HG02642 (cell line): ENCODE data around the gene IGF1.
A peak's percentile ranks its signal among the peaks of the same experiment; 100 is the strongest.

Experiments
- ATAC-seq: cut with Tn5 transposase; IDR thresholded peaks from one replicate; pipeline ENCODE4 v1.9.1; 2021; ENCODE audit warnings: mild to moderate bottlenecking; ENCODE audit not compliant: unreplicated experiment, poor library complexity

IGF1 gene

DNA sequence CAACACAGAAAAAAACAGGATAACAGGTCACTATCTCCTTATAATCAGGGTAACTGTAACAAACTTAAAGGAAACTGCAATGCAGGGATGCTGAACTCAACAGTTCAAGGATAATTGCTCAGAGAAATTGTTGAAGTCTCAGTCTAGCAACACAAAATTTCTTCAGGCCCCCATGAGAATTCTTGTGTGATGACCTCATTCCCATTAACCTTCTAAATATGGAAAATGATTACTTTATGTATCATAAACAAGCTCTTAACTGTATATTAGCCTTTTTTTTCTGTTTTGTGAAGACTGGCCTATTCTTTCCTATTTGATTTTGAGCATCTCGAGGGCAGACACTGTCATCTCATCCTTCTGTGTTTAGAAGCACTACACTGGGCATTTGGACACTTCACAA lies 47.1 kb downstream of the IGF1 start:
- ATAC-seq: no peak

DNA sequence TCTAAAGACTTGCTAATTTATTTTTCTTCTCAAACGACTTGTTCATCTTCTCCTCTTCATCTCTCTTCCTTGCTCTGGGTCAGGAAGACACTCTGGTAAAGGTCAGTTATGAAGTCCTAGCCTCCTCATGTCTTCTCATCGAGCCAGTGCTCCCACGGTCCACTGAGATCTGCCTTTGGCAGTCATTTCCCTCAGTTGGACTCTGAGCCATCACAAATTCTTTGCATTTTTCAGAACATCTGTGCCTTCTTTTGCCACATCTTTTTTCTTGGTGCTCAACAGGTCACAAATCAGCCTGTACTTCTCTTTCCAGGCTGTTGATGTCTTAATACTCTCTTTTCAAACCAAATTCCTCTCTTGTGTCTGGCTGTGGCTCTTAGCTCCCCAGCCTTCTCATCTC lies 49.7 kb downstream of the IGF1 start:
- ATAC-seq: no peak

DNA sequence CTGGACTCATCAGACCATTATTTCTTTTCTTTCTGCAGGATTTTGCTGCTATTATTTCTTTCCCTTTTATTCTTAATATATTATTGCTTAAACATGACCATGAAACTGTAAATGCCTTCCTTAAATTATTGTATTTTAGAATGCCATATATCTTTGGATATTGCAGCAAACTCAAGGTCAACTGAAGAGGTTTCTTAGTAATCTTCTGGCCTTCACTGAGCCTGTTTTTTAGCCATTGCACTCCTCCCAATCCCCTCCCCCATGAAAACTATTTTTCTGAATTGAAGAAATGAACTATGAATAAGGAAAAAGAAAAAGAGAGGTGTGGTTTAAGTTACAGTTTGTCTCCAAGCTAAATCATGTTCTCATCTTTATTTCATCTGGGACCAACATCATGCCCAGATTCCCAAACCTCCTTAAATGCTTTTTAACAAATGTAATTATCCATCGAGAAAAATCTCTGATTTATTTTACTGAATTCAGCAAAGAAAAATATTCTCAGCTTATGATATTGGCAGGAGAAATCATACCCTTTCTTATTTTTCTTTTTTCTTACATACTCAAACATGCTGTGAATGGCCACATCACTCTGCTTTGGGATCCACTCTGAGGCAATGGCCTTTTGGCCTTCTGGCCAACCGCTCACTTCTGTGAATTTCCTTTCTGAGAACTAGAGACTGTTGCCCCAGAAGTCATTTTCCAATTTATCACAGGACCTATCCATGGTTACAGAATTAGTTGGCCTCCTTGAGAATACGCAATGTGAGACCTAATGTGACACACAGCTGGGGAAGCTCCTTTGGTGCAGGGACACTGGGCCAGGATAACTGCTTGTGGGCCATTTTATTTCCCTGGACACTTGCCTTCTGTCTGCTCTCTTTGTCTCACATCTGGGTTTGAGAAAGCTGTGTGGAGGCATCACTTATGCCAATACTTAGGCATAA lies 50.9 kb downstream of the IGF1 start:
- ATAC-seq: no peak

DNA sequence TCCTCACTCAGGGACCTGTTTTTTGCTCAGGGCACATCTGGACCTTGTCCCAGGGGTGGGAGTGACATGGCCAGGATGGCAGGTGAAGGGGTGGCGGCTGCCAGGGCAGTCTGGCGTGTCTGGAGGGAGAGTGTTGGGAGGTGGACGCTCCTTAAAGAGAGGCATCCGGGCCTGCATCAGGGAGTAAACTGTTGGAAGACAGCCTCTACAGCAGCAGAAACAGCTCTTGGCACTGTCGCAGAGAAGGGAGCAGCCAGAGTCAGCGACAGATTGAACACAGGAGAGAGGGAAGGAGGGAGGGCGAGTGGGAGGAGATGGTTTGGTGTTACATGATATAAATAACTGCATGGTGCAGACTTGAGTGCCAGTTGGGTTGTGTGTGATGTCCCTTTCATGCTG lies 52.8 kb downstream of the IGF1 start:
- no peak for ATAC-seq

DNA sequence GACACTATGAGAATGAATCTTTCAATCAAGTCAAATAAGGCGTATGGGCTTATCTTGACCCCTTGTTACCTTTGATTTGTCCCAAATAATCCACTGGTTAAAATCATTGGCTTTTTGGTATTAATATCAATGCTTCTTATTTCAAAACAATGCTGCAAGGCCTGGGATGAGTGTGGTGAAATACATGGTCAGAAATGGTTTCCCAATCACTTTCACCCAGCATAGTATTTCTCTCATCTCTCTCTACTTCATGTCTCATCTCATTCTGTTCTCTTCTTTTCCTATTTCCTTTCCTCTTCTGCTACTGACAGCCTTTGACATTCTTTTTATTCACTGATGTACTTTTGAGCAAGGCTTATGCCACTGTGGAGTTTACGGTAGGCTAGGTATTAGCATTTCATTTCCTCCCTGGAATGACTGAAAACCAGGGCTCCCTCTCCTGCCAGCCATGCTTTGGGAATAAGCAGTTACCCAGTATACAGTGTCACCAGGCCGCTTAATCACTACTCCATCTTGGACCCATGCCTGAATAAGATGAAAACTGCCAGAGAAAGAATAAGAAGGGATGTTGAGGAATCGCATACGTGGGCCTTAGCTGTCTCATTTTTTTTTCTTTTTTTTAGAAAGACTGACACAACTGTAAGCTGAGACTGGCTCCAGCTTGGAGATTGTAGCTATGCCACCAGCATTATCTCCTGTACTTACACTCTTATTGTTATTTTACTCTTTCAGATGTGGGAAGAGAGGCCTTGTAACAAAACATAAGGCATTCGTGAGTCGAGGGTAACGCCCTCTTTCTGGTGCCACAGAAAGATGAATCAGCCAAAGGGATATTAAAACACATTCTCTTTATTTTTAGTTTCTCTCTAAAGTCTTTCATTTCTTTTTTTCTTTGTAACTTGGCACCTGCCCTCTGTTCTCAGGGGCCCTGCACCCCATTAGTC lies 53.5 kb downstream of the IGF1 start:
- ATAC-seq: no peak

DNA sequence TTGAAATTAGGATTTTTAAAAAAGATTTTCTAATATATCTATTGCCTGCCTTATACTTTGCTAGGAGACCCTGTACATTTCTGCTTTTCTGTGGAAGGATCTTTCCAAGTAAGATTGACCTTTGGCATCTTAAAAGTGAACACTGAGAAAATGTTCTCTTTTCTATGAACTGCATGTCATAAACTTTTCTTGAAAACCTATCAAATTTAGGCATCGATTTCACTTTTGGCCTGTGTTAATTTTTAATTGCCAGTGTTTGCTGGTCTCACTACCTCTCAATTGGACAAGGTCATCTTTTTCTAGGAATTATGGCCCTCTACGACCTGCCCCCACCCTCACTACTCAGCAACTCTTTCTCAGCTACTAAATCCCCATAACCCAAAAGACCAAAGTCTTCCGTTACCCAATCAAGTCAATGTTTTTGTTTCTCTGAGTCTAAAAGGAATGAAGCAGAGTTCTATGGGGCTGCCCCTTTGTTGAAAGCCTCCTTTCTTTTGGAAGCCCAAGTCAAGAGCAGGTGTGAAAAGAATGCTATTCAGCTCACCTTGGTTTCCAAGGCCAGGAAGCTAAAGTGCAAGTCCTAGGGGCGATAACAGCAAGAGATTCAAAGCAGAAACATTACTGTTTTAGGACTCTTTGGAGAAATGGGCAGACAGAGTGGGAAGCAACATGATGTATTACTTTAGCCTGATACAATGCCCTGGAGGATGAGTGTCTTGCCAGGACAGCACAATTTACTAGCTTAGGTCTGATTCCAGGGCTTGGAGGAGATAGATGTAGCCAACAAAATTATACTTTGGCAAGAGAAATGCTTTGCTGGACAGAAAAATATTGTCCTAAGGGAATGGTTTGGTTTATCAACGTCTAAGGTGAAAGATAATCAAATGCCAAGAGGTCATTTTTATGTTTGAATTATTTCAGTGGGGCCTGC lies 55.0 kb downstream of the IGF1 start:
- no peak for ATAC-seq

DNA sequence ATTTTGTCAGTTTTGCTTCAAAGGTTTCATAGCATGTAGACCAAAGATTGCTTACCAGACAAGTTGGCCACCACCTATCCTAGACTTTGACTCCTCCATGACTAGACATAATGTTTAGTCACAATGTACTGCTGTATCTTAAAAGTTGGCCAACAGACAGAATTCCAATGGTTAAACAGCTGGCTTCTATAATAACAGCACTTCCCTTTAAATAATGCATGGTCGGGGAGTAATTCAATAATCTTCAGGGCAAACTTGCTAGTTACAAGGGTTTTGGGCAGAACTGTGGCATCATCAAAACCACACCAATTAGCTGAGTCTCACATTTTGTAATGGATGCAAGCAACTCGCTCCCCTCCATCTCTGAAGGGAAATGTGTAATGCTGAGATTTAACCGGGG lies 56.9 kb downstream of the IGF1 start:
- no peak for ATAC-seq

DNA sequence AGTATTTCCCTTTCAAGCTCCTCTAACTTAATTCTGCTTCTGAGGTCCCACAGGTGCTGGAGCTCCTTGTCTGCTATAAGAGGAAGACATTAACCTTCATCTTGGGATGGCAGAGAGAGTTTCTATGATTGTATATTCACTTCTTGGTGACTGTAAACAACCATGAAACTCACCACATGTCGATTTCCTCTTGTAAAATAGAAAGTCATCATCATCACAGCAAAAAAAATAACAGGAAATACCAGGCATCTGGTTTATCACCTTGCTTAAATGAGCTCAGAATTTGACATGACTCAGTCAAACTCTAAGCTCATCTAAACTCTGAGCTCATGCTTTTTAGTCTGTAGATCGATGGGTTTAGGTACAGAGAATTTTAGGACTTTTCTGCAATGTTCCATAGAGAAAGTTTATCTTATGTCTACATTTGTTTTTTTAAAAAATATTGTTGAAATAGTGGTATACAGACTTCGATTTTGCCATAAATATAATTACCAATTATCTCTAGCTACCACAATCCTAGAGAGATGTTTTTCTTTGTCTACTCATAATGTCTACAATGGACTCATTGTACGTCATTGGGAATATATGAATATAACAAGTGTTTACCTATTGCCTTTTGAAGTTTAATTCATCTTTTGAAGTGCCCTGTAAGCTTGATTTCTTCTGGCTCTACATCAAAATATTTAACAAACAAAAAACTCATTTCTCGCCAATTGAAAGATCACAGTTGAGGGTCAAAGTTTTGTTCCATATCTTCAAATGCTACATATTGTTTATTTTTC lies 58.4 kb downstream of the IGF1 start:
- no peak for ATAC-seq

DNA sequence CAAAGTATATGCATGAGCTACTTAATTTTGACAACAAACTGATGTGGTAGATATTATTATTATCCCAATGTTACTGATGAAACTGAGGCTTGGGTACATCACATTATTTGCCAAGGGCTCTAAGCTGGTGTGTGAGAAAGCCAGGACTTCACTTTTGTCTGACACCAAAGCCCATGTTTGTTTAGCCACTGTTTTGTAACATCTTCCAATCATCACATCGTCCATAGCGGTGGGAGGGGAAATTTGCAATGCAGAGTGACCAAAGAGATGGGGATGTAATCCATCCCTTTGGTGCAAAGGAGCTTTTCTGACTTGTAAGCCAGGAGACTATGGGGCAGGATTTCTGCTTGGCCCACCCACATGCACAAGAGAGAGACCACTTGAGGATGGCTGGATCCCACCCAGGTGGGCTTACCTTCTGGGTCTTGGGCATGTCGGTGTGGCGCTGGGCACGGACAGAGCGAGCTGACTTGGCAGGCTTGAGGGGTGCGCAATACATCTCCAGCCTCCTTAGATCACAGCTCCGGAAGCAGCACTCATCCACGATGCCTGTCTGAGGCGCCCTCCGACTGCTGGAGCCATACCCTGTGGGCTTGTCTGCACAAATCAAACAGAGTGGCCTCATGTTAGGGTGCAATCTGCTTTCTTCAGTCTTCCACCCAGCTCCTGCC lies 61.1 kb downstream of the IGF1 start:
- ATAC-seq: no peak

DNA sequence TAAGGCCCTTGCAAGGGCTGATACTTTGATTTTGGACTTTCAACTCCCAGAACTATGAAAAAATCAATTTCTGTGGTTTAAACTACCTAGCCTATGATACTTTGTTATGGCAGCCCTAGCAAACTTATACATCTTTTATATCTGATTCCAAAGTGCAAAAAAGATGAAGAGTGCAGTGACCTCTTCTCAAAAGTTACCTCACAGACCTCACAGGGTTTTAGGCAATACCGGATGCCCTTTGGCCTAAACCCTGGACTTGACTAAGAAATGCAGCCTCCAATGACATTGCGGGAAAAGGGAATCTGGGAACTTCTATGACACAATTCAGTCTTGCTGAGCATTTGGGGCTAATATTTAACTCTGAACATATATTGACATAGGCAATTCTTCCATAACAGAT lies 63.3 kb downstream of the IGF1 start:
- ATAC-seq: no peak

DNA sequence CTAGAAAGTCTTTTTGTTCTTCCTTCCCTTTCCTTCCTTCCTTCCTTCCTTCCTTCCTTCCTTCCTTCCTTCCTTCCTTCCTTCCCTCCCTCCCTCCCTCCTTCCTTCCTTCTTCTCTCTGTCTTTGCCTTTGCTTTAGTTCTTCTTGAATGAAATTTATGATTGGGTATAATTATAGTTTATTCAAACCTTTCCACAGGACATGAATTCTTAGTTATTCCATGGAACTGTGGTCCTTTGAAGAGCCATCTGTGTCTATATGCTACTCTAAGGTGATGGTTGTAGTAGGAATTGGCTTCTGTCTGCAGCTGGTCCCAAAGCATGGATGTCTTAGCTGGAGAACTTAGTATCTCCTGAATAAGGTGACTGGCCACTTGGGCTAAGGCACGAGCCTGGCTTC lies 64.8 kb downstream of the IGF1 start:
- ATAC-seq: no peak

DNA sequence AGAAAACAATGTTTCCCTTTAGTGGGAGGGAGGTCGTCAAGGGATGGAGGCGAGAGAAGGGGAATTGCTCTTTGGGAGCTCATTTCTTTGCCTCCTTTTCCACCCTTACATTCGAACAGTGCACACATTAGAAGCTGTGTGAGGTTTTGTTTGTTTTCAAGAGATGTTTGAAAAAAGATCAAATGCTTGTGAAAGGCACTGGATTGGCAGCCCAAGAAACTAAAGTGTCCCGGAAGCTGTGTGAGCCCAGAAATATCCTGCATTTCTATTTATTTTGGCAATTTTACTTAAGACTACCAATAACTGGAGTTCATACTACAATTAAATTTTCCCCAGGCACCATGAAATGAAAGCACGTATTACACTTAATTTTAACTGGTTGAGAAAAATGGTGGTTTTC lies 67.0 kb downstream of the IGF1 start:
- ATAC-seq: no peak

DNA sequence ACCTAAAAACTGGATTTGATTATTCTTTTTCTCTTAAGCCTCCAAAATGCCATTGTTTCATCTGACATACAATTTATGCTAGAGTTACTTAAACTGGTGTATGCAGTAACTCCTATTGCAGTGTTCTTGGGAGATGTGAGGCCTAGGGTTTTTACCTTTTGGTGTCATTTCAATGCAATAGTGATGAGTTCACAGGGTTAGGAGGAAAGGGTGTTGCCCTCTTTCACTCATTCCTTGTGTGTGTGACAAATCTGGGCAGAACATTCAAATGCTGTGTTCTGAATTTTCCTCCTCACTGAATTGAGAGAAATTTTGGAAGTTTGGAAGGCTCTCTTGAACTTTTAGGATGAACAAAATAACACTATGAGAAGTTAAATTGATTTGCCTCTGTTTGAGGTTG lies 69.9 kb downstream of the IGF1 start:
- no peak for ATAC-seq

DNA sequence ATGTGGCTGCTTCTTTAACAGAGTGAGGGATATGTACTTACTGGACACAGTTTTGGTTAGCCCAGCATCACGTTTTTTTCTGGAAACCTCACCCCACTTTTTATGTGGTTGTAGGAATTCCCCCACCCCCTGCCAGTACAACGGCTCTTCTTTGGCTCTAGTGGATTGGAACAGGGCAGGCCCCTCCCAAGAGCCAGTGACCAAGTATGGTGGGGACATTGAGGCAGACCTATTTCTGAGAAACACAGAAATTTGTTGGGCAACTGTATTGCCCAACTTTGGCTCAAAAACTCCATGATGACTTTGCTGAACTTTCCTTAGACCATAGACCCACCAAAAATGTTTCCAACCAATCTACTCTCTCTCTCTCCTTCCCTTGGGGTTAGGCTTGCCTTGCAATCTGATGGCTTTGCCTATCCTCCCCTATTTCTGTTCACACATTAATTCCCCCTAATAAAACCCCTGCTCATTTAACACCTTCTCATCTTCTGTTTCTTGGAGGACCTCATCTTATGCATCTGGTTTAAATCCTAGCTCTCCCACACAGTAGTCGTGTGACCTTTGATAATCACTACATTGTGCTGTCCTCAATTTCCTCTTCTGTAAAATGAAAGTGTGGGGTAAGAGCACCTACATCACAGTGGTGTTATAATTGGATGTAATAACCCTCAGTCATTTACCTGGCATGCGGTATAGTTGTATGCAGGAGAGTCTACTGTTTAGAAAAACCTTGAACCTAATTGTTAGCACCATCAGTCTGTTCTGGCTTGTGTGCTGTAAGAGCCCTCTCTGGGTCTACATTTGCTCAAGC lies 71.7 kb downstream of the IGF1 start:
- ATAC-seq: no peak

DNA sequence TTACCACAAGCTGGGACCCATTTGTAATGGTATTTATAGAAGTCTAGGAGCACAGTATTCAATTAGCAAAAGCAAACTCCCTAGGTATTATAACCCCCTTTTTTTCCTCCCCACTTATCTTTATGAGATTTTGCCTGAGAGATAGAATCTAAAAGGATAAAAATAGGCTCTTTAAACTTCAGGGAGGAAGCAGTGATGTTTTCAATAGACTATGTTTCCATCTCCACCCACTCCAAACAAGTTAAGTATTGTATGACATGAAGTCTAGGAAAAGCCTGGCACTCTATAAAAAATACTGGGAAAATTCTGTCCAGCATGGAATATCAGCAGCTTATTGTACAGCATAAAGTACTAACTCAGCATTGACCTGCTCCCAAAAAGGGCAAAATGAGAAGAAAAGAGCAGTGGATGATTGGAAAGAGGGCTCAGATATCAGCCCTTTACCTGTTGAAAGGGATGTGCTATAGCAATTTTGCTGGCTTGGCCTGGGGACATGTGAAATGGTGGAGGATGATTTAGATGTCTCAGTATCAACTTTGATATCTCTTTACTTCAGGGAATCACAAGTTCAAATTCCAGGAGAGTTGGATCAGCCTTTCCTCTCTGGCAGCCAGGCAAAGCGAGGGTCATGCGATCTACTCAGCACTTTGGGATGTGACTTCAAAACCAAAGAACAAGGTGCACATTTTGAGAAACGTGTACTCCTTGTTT lies 72.4 kb downstream of the IGF1 start:
- ATAC-seq: no peak

DNA sequence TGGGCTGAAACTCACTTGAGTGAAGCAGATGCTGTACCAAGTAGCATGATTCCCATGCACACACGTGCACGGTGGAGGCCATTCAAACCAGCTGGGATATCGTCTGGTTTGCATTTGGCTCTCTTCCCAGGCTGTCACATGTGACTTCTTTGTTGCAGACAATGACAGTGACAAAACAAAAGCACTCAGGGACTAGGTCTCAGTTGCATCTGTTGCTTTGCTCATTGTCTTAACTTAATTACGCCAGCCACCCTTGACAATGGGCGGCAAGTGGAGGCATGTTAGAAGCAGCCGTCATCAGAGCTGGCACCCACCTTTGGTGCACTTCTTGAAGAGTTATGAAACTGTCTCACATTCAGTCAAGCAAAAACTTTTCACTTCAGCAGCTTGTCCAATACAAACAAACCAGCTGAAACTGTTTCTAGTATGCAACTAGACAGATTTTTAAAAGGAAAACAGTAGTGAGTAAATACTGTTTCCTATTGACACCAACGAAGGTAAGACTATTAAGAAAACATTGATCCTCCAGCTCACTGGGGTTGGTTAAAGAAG lies 74.3 kb downstream of the IGF1 start:
- ATAC-seq: peak; percentile 74

DNA sequence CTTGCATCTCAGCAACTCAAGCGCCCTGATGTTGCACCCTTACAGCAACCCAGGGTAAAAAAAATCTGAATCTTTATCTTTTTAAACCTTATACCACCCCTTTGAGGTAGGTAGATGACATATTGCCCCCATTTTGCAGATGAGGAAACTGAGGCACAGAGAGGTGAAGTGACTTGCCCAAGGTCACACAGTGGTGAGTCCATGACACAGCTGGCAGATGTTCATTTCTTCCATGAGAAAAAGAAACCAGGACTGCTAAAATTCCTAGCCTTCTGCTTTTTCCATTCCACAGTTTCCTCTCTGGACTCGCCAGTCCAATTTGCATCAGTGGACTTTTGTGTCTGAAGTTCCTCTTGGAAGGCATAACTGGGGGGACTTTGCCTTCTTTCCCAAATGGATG lies 79.3 kb downstream of the IGF1 start:
- ATAC-seq: no peak
